Measurements from ENCODE around the gene CRISP1.

GRCh38 chr6:49801525-49801924, 64.8 kb downstream of the CRISP1 start:
- TF ChIP-seq CTCF (IDR thresholded peaks at IDR 0.05; ENCODE audit: poor library complexity, severe bottlenecking), result no peak
- no peak for TF ChIP-seq EZH2 (IDR thresholded peaks at IDR 0.05; ENCODE audit: borderline replicate concordance, insufficient read depth, low read length, poor library complexity, severe bottlenecking)
- TF ChIP-seq RAD21 (conservative IDR thresholded peaks at IDR 0.05), result no peak
- TF ChIP-seq SMC3 (conservative IDR thresholded peaks at IDR 0.05; ENCODE audit: poor library complexity), result no peak
- TF ChIP-seq REST (IDR thresholded peaks at IDR 0.05; ENCODE audit: borderline replicate concordance), result no peak
- TF ChIP-seq POLR2AphosphoS5 (IDR thresholded peaks at IDR 0.05), result no peak
- no peak for TF ChIP-seq EP300 (conservative IDR thresholded peaks at IDR 0.05; ENCODE audit: poor library complexity, severe bottlenecking)
- no peak for TF ChIP-seq MXI1 (conservative IDR thresholded peaks at IDR 0.05; ENCODE audit: poor library complexity, severe bottlenecking)
- no peak for TF ChIP-seq TAF1 (IDR thresholded peaks at IDR 0.05; ENCODE audit: low read depth)

All from neural cell (in vitro differentiated cells).